ENCODE measurements around the gene TMEM240.
"Not testable (repeated sequence)": the region's sequence is repeated elsewhere in the genome, so short reads cannot be mapped to it uniquely, and the experiment has no call there.

TMEM240 gene

DNA sequence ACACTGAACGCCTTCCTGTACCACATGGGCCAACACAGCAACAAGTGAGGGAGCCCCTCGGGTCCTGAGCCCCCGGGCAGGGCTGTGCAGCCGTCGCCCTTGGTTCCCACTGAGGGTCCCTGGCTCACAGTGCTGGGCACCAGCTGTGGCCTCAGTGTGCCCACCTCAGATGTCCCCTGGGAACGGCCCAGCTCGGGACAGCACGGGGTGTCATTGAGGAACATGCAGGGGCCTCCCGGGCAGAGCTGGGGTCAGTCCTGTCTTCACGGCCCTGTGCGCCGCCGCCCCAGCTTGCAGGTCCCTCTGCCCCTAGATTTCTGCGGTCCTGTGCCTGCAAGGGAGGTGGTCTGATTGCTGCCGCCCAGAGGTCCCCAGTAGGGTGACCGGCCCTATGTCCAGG is 51.2 kb downstream of the TMEM240 start:
- no peak for DNase-seq

DNA sequence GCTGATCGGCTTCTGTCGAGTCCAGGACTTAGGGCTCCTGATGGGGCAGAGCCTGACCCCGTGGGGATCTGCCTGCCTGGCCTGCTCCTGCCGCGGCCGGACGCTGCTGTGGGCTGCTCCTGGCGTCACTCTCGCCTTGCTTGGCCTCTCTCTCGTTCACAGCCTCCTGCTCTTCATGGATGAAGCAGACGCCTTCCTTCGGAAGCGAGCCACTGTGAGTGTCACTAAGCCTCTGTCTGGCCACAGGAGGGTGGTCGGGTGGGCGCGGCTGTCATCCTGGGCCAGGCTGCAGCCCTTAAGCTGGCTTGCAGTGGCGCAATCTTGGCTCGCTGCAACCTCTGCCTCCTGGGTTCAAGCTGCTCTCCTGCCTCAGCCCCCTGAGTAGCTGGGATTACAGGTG is 52.7 kb downstream of the TMEM240 start:
- DNase-seq = no peak

- DNase-seq = not testable (repeated sequence)
These were observed 54.6 kb downstream of the TMEM240 start for GRCh38 chr1:1485755-1486317.

GRCh38 chr1:1484976-1485750 is 55.3 kb downstream of the TMEM240 start:
- DNase-seq = not testable (repeated sequence)

Data from CD4-positive, alpha-beta T cell treated with Interleukin-17A for 1 hour (primary cell).